ENCODE measurements around the gene CPS1.

The CPS1 gene

DNA sequence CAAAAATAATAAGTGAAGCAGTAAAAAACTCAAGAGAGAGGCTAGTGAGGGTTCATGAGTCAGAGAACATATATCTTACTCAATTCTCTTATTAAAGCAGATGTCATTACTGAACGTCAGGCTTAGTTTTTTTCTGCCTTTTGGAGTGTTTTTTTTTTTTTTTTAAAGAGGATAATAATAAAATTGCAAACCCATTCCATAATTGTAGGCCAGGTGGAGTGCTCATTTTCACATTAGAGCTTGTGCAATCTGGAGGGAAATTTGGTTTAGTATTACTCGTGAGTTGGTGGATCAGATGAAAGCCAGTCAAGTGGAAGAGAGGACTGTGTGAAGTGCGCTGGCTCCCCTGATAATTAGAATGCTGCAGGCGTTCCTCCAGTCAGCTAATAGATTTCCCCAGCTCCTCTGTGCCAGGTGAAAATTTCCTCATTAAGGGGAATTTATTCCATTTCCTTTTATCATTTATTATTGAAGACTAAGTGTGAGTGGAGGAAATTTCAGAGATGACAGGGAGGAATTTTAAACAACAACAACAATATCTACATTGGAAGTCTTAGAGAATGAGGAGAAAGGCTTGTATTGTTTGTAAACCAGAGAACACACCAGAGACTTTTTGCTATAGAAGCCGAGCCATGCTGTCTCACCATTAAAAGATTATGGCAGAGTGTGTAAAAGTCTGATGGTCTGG lies 74.6 kb downstream of the CPS1 start:
- no peak for TF ChIP-seq ZBTB7A (IDR thresholded peaks at IDR 0.05; ENCODE audit: low read depth)
- TF ChIP-seq TEAD4 (IDR thresholded peaks at IDR 0.05), result no peak
- TF ChIP-seq TCF12 (IDR thresholded peaks at IDR 0.05; ENCODE audit: low read depth), result no peak
- no peak for TF ChIP-seq FOXM1 (IDR thresholded peaks at IDR 0.05; ENCODE audit: borderline replicate concordance, low read depth)
- no peak for TF ChIP-seq NFIC (IDR thresholded peaks at IDR 0.05)
- peak; percentile 59; the same call in 1 of the 2 replicates for TF ChIP-seq CEBPB (IDR thresholded peaks at IDR 0.05)
- no peak; the same call in 1 of the 2 replicates for TF ChIP-seq EP300 (IDR thresholded peaks at IDR 0.05; ENCODE audit: borderline replicate concordance)
- TF ChIP-seq YY1 (IDR thresholded peaks at IDR 0.05; ENCODE audit: low read depth), result no peak
- TF ChIP-seq, protein P1, sequence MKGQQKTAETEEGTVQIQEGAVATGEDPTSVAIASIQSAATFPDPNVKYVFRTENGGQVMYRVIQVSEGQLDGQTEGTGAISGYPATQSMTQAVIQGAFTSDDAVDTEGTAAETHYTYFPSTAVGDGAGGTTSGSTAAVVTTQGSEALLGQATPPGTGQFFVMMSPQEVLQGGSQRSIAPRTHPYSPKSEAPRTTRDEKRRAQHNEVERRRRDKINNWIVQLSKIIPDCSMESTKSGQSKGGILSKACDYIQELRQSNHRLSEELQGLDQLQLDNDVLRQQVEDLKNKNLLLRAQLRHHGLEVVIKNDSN (IDR thresholded peaks at IDR 0.05), result no peak
- TF ChIP-seq, protein P2, sequence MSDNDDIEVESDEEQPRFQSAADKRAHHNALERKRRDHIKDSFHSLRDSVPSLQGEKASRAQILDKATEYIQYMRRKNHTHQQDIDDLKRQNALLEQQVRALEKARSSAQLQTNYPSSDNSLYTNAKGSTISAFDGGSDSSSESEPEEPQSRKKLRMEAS (IDR thresholded peaks at IDR 0.05), result peak; percentile 39; the same call in 1 of the 2 replicates
- TF ChIP-seq CREB1 (IDR thresholded peaks at IDR 0.05; ENCODE audit: low read depth), result no peak
- TF ChIP-seq EGR1 (IDR thresholded peaks at IDR 0.05), result no peak
- no peak for TF ChIP-seq TAF1 (IDR thresholded peaks at IDR 0.05; ENCODE audit: low read depth)
- no peak for TF ChIP-seq RAD21 (IDR thresholded peaks at IDR 0.05; ENCODE audit: low read depth)
- TF ChIP-seq, protein P3, sequence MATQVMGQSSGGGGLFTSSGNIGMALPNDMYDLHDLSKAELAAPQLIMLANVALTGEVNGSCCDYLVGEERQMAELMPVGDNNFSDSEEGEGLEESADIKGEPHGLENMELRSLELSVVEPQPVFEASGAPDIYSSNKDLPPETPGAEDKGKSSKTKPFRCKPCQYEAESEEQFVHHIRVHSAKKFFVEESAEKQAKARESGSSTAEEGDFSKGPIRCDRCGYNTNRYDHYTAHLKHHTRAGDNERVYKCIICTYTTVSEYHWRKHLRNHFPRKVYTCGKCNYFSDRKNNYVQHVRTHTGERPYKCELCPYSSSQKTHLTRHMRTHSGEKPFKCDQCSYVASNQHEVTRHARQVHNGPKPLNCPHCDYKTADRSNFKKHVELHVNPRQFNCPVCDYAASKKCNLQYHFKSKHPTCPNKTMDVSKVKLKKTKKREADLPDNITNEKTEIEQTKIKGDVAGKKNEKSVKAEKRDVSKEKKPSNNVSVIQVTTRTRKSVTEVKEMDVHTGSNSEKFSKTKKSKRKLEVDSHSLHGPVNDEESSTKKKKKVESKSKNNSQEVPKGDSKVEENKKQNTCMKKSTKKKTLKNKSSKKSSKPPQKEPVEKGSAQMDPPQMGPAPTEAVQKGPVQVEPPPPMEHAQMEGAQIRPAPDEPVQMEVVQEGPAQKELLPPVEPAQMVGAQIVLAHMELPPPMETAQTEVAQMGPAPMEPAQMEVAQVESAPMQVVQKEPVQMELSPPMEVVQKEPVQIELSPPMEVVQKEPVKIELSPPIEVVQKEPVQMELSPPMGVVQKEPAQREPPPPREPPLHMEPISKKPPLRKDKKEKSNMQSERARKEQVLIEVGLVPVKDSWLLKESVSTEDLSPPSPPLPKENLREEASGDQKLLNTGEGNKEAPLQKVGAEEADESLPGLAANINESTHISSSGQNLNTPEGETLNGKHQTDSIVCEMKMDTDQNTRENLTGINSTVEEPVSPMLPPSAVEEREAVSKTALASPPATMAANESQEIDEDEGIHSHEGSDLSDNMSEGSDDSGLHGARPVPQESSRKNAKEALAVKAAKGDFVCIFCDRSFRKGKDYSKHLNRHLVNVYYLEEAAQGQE (IDR thresholded peaks at IDR 0.05; ENCODE audit: low read depth), result no peak

DNA sequence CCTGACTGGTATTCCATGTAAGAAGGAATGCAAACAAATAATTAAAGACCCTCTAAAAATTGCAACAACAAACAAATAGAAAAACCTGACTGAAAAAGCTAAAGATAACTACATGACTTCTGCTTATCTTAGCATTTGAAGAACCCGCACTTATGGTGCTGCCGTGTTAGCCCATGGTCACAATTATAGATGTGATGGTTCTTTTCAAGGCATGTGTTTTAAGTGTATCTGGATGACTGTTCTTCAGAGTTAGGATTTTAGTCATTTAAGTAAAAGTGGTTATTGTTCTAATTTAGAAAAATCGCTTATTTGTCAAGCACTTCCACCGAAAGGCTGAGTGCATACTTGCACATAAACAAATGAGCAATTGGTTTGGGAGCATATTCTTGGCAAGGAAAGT lies 77.3 kb downstream of the CPS1 start:
- no peak for TF ChIP-seq EP300 (IDR thresholded peaks at IDR 0.05; ENCODE audit: borderline replicate concordance)
- TF ChIP-seq TAF1 (IDR thresholded peaks at IDR 0.05; ENCODE audit: low read depth), result no peak
- TF ChIP-seq CEBPB (IDR thresholded peaks at IDR 0.05), result no peak
- no peak for TF ChIP-seq TEAD4 (IDR thresholded peaks at IDR 0.05)
- TF ChIP-seq NFIC (IDR thresholded peaks at IDR 0.05), result no peak
- TF ChIP-seq YY1 (IDR thresholded peaks at IDR 0.05; ENCODE audit: low read depth), result no peak
- no peak for TF ChIP-seq EGR1 (IDR thresholded peaks at IDR 0.05)
- TF ChIP-seq ZBTB7A (IDR thresholded peaks at IDR 0.05; ENCODE audit: low read depth), result no peak
- TF ChIP-seq, protein P3 (IDR thresholded peaks at IDR 0.05; ENCODE audit: low read depth), result no peak
- TF ChIP-seq TCF12 (IDR thresholded peaks at IDR 0.05; ENCODE audit: low read depth), result no peak
- TF ChIP-seq, protein P1 (IDR thresholded peaks at IDR 0.05), result no peak
- TF ChIP-seq FOXM1 (IDR thresholded peaks at IDR 0.05; ENCODE audit: borderline replicate concordance, low read depth), result no peak
- TF ChIP-seq RAD21 (IDR thresholded peaks at IDR 0.05; ENCODE audit: low read depth), result no peak
- TF ChIP-seq, protein P2 (IDR thresholded peaks at IDR 0.05), result no peak

DNA sequence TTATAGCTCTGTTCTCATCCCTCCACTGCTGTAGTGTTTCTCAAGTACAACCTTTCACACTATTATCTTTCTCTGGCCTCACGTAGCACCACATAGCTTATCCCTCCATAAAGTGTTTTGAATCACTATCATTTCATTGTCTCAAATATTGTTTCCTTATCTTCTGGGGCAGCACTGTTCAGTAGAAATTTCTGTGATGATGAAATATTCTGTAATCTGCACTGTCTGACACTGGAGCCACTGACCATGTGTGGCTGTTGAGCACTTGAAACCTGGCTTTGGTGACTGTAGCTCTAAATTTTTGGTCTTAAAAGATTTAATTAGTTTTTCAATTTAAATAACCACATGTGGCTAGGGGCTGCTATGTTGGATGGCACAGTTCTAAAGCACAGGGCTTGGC lies 78.9 kb downstream of the CPS1 start:
- no peak for TF ChIP-seq EGR1 (IDR thresholded peaks at IDR 0.05)
- TF ChIP-seq FOXM1 (IDR thresholded peaks at IDR 0.05; ENCODE audit: borderline replicate concordance, low read depth), result no peak
- TF ChIP-seq NFIC (IDR thresholded peaks at IDR 0.05), result no peak
- TF ChIP-seq EP300 (IDR thresholded peaks at IDR 0.05; ENCODE audit: borderline replicate concordance), result no peak
- TF ChIP-seq RAD21 (IDR thresholded peaks at IDR 0.05; ENCODE audit: low read depth), result no peak
- no peak for TF ChIP-seq TCF12 (IDR thresholded peaks at IDR 0.05; ENCODE audit: low read depth)
- no peak for TF ChIP-seq ZBTB7A (IDR thresholded peaks at IDR 0.05; ENCODE audit: low read depth)
- TF ChIP-seq, protein P2 (IDR thresholded peaks at IDR 0.05), result no peak
- no peak for TF ChIP-seq TAF1 (IDR thresholded peaks at IDR 0.05; ENCODE audit: low read depth)
- TF ChIP-seq TEAD4 (IDR thresholded peaks at IDR 0.05), result no peak
- TF ChIP-seq YY1 (IDR thresholded peaks at IDR 0.05; ENCODE audit: low read depth), result no peak
- TF ChIP-seq, protein P3 (IDR thresholded peaks at IDR 0.05; ENCODE audit: low read depth), result no peak
- TF ChIP-seq CEBPB (IDR thresholded peaks at IDR 0.05), result no peak
- TF ChIP-seq, protein P1 (IDR thresholded peaks at IDR 0.05), result no peak
- no peak for TF ChIP-seq CREB1 (IDR thresholded peaks at IDR 0.05; ENCODE audit: low read depth)
